HFF-Myc (cell line): Measurements from ENCODE around the gene NSUN7.

Source experiments
- DNase-seq: peaks from one replicate; pipeline ENCODE4 v3.0.0-alpha.2; 2011; ENCODE audit warnings: low read depth; ENCODE audit errors: extremely low read depth
- H3K4me3 ChIP-seq: replicated peaks from 2 replicates; pipeline ENCODE4 v1.5.1; 2011; ENCODE audit warnings: low read depth, mild to moderate bottlenecking, control low read depth, low read length
- CTCF ChIP-seq: IDR thresholded peaks from 2 replicates; pipeline ENCODE4 v1.5.1; 2012; ENCODE audit warnings: mild to moderate bottlenecking, low read depth, low read length, control low read depth; ENCODE audit errors: missing control alignments

Gene NSUN7

GRCh38 chr4:40747207-40747835 is 2.4 kb upstream of the NSUN7 start:
- DNase-seq: no peak
- H3K4me3 ChIP-seq: no peak overlapping the region
- TF ChIP-seq CTCF: no peak

GRCh38 chr4:40750461-40751258 is 905 bp downstream of the NSUN7 start:
- peak overlapping the region; percentile 19; the same call in 1 of the 2 replicates for H3K4me3 ChIP-seq
- TF ChIP-seq CTCF: no peak
- DNase-seq: no peak

- no peak for TF ChIP-seq CTCF
- H3K4me3 ChIP-seq: no peak overlapping the region
- DNase-seq: no peak
Measured at GRCh38 chr4:40755616-40756015, 5.9 kb downstream of the NSUN7 start.

GRCh38 chr4:40763228-40763716 is 13.5 kb downstream of the NSUN7 start:
- DNase-seq: no peak
- TF ChIP-seq CTCF: no peak
- no peak overlapping the region for H3K4me3 ChIP-seq

GRCh38 chr4:40769266-40769665 is 19.5 kb downstream of the NSUN7 start:
- H3K4me3 ChIP-seq: no peak overlapping the region
- DNase-seq: no peak
- no peak for TF ChIP-seq CTCF

- no peak overlapping the region for H3K4me3 ChIP-seq
- DNase-seq: no peak
- TF ChIP-seq CTCF: no peak
Measured at GRCh38 chr4:40778090-40778489, 28.3 kb downstream of the NSUN7 start.
